CD14-positive monocyte (primary cell): Measurements from ENCODE around the gene CAMK1. TPM values are rescaled to one million over a fixed set of nuclear protein-coding genes. Genes with fewer than 3 reads are reported as not detected.

Source experiments
- DNase-seq, 3 donors: peaks; one replicate each; pipeline ENCODE4 v3.0.0-alpha.2; 2011 to 2022
- H2AFZ ChIP-seq: 2 replicates; pipeline ENCODE4 v1.6.0; 2012; ENCODE audit warnings: mild to moderate bottlenecking, low read depth, low read length, inconsistent platforms; ENCODE audit not compliant: insufficient read depth, poor library complexity, severe bottlenecking
- H3K27ac ChIP-seq, 2 donors: 1 replicate in 1 of 2; 2 replicates in 1 of 2; pipeline ENCODE4 v1.5.1; 2012 to 2013; ENCODE audit warnings: low read length in 2 of 2, control low read depth in 1 of 2, inconsistent platforms in 1 of 2, low read depth in 1 of 2, mild to moderate bottlenecking in 1 of 2
- H3K27me3 ChIP-seq, 2 donors: one replicate each; pipeline versions ENCODE4 v1.6.0 to v1.6.1; 2011 to 2013; ENCODE audit warnings: low read length in 2 of 2; ENCODE audit not compliant: control insufficient read depth in 2 of 2, insufficient read depth in 2 of 2
- H3K36me3 ChIP-seq, 2 donors: replicated peaks in 1 of 2; 1 replicate in 1 of 2; 2 replicates in 1 of 2; pipeline versions ENCODE4 v1.5.1 to v1.6.1; 2012 to 2013; ENCODE audit warnings: low read length in 2 of 2, control low read depth in 1 of 2, inconsistent platforms in 1 of 2, mild to moderate bottlenecking in 1 of 2; ENCODE audit not compliant: insufficient read depth in 2 of 2, control insufficient read depth in 1 of 2
- H3K4me1 ChIP-seq, 2 donors: 1 replicate in 1 of 2; 2 replicates in 1 of 2; pipeline versions ENCODE4 v1.5.1 to v1.6.1; 2012 to 2013; ENCODE audit warnings: low read length in 2 of 2, control low read depth in 1 of 2, inconsistent platforms in 1 of 2, mild to moderate bottlenecking in 1 of 2, moderate library complexity in 1 of 2; ENCODE audit not compliant: insufficient read depth in 2 of 2, control insufficient read depth in 1 of 2
- H3K4me2 ChIP-seq: replicated peaks from 2 replicates; pipeline ENCODE3; 2012; ENCODE audit warnings: low read length, moderate library complexity, mild to moderate bottlenecking; ENCODE audit not compliant: poor library complexity, severe bottlenecking; ENCODE audit errors: extremely low read depth
- H3K4me3 ChIP-seq, 3 experiments: fragments of 200-600 bp in 1 of 3; sonication (generic) in 1 of 3; replicated peaks in 1 of 3; 1 replicate in 2 of 3; 2 replicates in 1 of 3; pipeline ENCODE4 v1.5.1; 2011 to 2013; ENCODE audit warnings: low read length in 3 of 3, mild to moderate bottlenecking in 3 of 3, control low read depth in 2 of 3, low read depth in 2 of 3, inconsistent platforms in 1 of 3, moderate library complexity in 1 of 3
- H3K79me2 ChIP-seq: 2 replicates; pipeline ENCODE4 v1.6.0; 2012; ENCODE audit warnings: mild to moderate bottlenecking, control low read depth, inconsistent platforms, low read length, moderate library complexity; ENCODE audit not compliant: insufficient read depth
- H3K9ac ChIP-seq: 2 replicates; pipeline ENCODE4 v1.6.0; 2017; ENCODE audit warnings: low read length, mild to moderate bottlenecking; ENCODE audit not compliant: insufficient read depth, poor library complexity, severe bottlenecking
- H3K9me3 ChIP-seq, 2 donors: replicated peaks in 1 of 2; 1 replicate in 1 of 2; 2 replicates in 1 of 2; pipeline versions ENCODE4 v1.5.1 to v1.6.1; 2012 to 2013; ENCODE audit warnings: low read length in 2 of 2, control low read depth in 1 of 2; ENCODE audit not compliant: control insufficient read depth in 1 of 2, insufficient read depth in 1 of 2
- H4K20me1 ChIP-seq: 2 replicates; pipeline ENCODE4 v1.6.0; 2012; ENCODE audit warnings: mild to moderate bottlenecking, low read length, control low read depth, moderate library complexity; ENCODE audit not compliant: insufficient read depth
- H3K27ac Mint-ChIP-seq, 7 donors: one replicate each; pipeline ENCODE4 v1.8.0; 2020; ENCODE audit warnings: mild to moderate bottlenecking in 7 of 7, mixed read lengths in 7 of 7, moderate library complexity in 6 of 7, inconsistent platforms in 2 of 7
- H3K27me3 Mint-ChIP-seq, 3 donors: one replicate each; pipeline ENCODE4 v1.8.0; 2021 to 2022; ENCODE audit warnings: low read depth in 3 of 3, mild to moderate bottlenecking in 3 of 3, mixed read lengths in 3 of 3, moderate library complexity in 3 of 3, inconsistent platforms in 1 of 3
- H3K36me3 Mint-ChIP-seq, 2 donors: one replicate each; pipeline ENCODE4 v1.8.0; 2020; ENCODE audit warnings: mixed read lengths in 2 of 2, inconsistent platforms in 1 of 2, mild to moderate bottlenecking in 1 of 2
- H3K4me1 Mint-ChIP-seq: one replicate; pipeline ENCODE4 v1.8.0; 2020; ENCODE audit warnings: mild to moderate bottlenecking, mixed read lengths
- H3K4me3 Mint-ChIP-seq, 2 donors: one replicate each; pipeline ENCODE4 v1.8.0; 2020; ENCODE audit warnings: mild to moderate bottlenecking in 2 of 2, mixed read lengths in 2 of 2, moderate library complexity in 1 of 2
- H3K9me3 Mint-ChIP-seq, 7 donors: one replicate each; pipeline ENCODE4 v1.8.0; 2020 to 2022; ENCODE audit warnings: mixed read lengths in 7 of 7, mild to moderate bottlenecking in 6 of 7, moderate library complexity in 6 of 7, inconsistent platforms in 2 of 7
- CTCF ChIP-seq: fragments of 200-600 bp; IDR thresholded peaks from one replicate; pipeline ENCODE4 v1.8.0; 2022; ENCODE audit warnings: antibody characterized with exemption, mild to moderate bottlenecking
- WGBS: methylation state at CpG from one replicate; pipeline ENCODE4 v1.1.5; 2013; ENCODE audit warnings: missing lambda C conversion rate; ENCODE audit not compliant: insufficient coverage; 5-methylcytosine and 5-hydroxymethylcytosine counted together
- intact Hi-C, 2 donors: fragments of 100-400 bp; cut with micrococcal nuclease; formaldehyde crosslinking; loops; one replicate each; pipeline versions ENCODE4 v1.15.0 to v1.15.1; 2023
- polyA plus RNA-seq, 3 donors: library from polyadenylated mRNA; depleted of rRNA in 1 of 3; unstranded in 2 of 3; stranded (reverse) in 1 of 3; fragments of 300-500 nt in 2 of 3; fragments of >200 nt in 1 of 3; fragmentation: Illumina TruSeq in 2 of 3; gene quantifications; 1 replicate in 2 of 3; 2 replicates in 1 of 3; pipeline ENCODE4 v1.2.3, GENCODE V29; 2012 to 2021

CAMK1 gene
- polyA plus RNA-seq, 3 donors, result 106 to 137 (median 118) TPM

GRCh38 chr3:9812870-9813483, 43.2 kb upstream of the CAMK1 start:
- H3K4me3 ChIP-seq, result no peak overlapping the region
- DNase-seq, result no peak
- H3K27me3 Mint-ChIP-seq, result peaks cover 0 to 7% (median 0%) of the 10 kb centered on the region in 3 donors
- H4K20me1 ChIP-seq, result no peaks in the 10 kb centered on the region
- no peak overlapping the region for H3K4me2 ChIP-seq
- H3K27ac ChIP-seq, result no peak overlapping the region
- intact Hi-C loops, result no loop called here
- peaks cover 28 to 47% of the 10 kb centered on the region in 2 donors for H3K36me3 Mint-ChIP-seq
- H3K9ac ChIP-seq, result no peak overlapping the region
- peaks cover 12 to 23% of the 10 kb centered on the region in 2 donors for H3K36me3 ChIP-seq
- H3K4me1 ChIP-seq, result peaks cover 16 to 21% of the 10 kb centered on the region in 2 donors
- no peak overlapping the region for H3K4me3 Mint-ChIP-seq
- WGBS, result 93% methylated on average over 3 of the region's 9 CpGs
- no peak overlapping the region for H2AFZ ChIP-seq
- H3K27ac Mint-ChIP-seq, result peak overlapping the region in 1 of 7 donors; percentile 18
- peaks cover 0 to 2% (median 0%) of the 10 kb centered on the region in 7 donors for H3K9me3 Mint-ChIP-seq
- peaks cover 26% of the 10 kb centered on the region for H3K4me1 Mint-ChIP-seq
- TF ChIP-seq CTCF, result no peak
- H3K27me3 ChIP-seq, result no peaks in the 10 kb centered on the region
- H3K9me3 ChIP-seq, result no peaks in the 10 kb centered on the region
- H3K79me2 ChIP-seq, result peaks cover 3% of the 10 kb centered on the region

GRCh38 chr3:9810846-9811245, 41.1 kb upstream of the CAMK1 start:
- H3K9me3 Mint-ChIP-seq, result peaks cover 0 to 2% (median 0%) of the 10 kb centered on the region in 7 donors
- H3K4me3 Mint-ChIP-seq, result peak overlapping the region; percentile 86 to 93
- Histone ChIP-seq H3K4me1 (peaks cover 16 to 21% of the 10 kb centered on the region in 2 donors), H3K79me2 (peaks cover 3% of the 10 kb centered on the region), H3K36me3 (peaks cover 29 to 39% of the 10 kb centered on the region in 2 donors), H3K27me3 (no peaks in the 10 kb centered on the region), H4K20me1 (peaks cover 13% of the 10 kb centered on the region), H2AFZ (peak overlapping the region; percentile 87), H3K4me3 (peak overlapping the region; percentile 49 to 81 (median 61)), H3K9ac (peak overlapping the region; percentile 85), H3K27ac (peak overlapping the region in 1 of 2 donors; percentile 81), H3K9me3 (no peaks in the 10 kb centered on the region), H3K4me2 (peak overlapping the region; percentile 97)
- peaks cover 30% of the 10 kb centered on the region for H3K4me1 Mint-ChIP-seq
- H3K27ac Mint-ChIP-seq, result peak overlapping the region in 5 of 7 donors; percentile 10 to 88 (median 72)
- TF ChIP-seq CTCF, result no peak
- H3K27me3 Mint-ChIP-seq, result peaks cover 0 to 5% (median 0%) of the 10 kb centered on the region in 3 donors
- intact Hi-C loops, result no loop called here
- DNase-seq, result no peak
- 78% methylated on average over 8 of the region's 10 CpGs for WGBS
- H3K36me3 Mint-ChIP-seq, result peaks cover 41 to 51% of the 10 kb centered on the region in 2 donors
